OCI-LY7 (cell line): Measurements from ENCODE around the gene STK31.

Experiments
- CTCF ChIP-seq: fragments of 200-600 bp; sonication (generic); conservative IDR thresholded peaks from 2 replicates; pipeline ENCODE4 v1.5.1; 2014; ENCODE audit warnings: mild to moderate bottlenecking, antibody characterized with exemption, low read length, moderate library complexity, mixed read lengths
- EZH2phosphoT487 ChIP-seq: fragments of 200-600 bp; sonication (generic); IDR thresholded peaks from 2 replicates; pipeline ENCODE4 v1.6.1; 2018; ENCODE audit warnings: low read depth, borderline replicate concordance, mild to moderate bottlenecking, mixed run types, antibody characterized with exemption, low read length, moderate library complexity, mixed read lengths

- TF ChIP-seq CTCF (no peak), EZH2phosphoT487 (no peak)
Measured at GRCh38 chr7:23808421-23808820, 98.4 kb downstream of the STK31 start.
